Amniotic stem cell (primary cell): Measurements from ENCODE around the gene SLC24A4.

ENCODE experiments used
- DNase-seq: peaks from one replicate; lab custom pipeline; 2025; lab: John Stamatoyannopoulos, UW

SLC24A4 gene

DNA sequence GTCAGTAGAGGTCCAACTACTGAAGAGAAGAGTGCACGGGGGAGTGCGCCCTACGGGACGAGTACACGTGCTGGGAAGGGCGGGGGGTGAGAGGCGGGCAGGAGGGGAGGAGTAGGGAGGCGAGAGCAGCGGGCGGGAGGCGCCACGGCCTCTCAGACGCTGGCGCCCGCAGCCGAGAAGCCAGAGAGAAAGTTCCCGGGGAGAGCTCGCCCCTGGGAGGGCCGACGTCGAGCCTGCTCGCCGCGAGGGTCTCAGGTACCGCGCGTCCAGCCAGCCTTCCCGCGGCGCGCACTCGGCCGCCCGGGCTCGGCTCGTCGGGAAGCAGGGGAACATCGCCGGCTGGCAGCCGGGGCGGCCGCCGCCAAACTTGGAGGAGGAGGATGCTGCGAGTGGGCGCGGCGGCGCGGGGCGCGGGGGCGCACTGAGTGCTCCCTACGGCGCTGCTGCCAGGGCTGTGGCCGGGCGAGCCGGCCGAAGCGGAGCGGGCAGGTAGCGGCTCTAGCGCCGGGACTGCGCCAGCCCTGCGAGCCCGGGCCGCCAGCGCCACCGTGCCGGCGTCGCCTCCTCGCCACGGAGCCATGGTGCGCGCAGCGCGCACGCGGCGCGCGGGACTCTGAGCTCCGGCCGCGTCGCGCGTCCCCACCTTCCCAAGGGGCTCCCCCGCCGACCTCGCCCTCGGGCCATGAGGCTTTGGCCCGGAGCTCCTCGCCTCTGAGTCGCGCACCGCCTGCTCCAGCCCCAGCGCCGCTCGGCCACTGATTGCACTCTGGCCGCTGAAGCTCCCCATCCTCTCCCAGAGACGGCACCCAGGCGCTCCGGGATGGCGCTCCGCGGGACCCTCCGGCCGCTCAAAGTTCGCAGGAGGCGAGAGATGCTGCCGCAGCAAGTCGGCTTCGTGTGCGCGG is at the start of gene SLC24A4:
SLC24A4 (plus strand) TSS at position 155 of the 905 bp plus-strand sequence; CDS start at position 821, 666 bp downstream.
- DNase-seq: no peak

- DNase-seq: no peak
Observed at GRCh38 chr14:92273166-92273565, 49.8 kb upstream of the SLC24A4 start.

- no peak for DNase-seq
Observed at GRCh38 chr14:92274055-92274454, 48.9 kb upstream of the SLC24A4 start.

DNA sequence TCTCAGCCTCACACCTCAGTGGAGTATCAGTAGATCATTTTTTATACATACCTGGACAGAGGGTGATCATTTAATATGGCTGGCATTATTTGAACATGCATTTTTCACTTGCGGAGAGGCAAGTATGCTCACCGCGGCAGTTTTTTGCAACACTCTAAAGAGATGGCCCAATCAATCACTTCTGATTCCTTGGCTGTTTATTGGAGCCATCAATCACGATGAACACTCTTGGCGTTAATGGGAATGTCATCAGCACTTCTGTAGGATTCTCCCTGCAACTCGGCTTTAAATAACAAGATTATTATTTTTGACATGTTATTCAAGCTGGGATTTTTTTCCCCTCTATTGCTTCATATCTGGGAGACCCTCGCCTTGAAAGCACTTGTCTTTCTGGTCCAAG is 46.9 kb upstream of the SLC24A4 start:
- DNase-seq: no peak

- DNase-seq: no peak
Observed at GRCh38 chr14:92277031-92277430, 45.9 kb upstream of the SLC24A4 start.

GRCh38 chr14:92280554-92281262 is 42.3 kb upstream of the SLC24A4 start:
- no peak for DNase-seq

- DNase-seq: no peak
Observed at GRCh38 chr14:92282669-92283068, 40.3 kb upstream of the SLC24A4 start.

DNA sequence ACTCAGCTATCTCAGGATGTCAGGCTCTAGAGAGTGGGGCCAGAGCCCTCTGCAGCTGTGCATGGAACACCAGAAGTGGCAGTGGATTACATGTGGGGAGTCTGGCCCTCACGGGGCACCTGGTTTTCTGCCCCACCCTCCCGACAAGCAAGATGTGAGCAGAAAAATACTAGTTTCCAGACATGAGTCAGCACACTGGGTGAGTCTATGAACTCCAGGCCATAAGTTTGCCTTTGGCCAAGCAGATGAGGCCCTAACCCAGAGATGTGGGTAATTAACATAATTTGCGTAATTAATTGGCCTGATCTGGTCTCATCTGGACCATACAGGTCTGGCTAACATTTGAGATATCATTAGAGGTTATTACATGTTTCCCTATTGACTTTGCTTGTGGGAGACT is 37.7 kb upstream of the SLC24A4 start:
- DNase-seq: no peak

- DNase-seq: no peak
Observed at GRCh38 chr14:92287987-92288386, 35.0 kb upstream of the SLC24A4 start.

- DNase-seq: no peak
Observed at GRCh38 chr14:92288994-92289660, 33.8 kb upstream of the SLC24A4 start.

GRCh38 chr14:92292673-92293072 is 30.3 kb upstream of the SLC24A4 start:
- DNase-seq: no peak

- DNase-seq: no peak
Observed at GRCh38 chr14:92294506-92294905, 28.5 kb upstream of the SLC24A4 start.

DNA sequence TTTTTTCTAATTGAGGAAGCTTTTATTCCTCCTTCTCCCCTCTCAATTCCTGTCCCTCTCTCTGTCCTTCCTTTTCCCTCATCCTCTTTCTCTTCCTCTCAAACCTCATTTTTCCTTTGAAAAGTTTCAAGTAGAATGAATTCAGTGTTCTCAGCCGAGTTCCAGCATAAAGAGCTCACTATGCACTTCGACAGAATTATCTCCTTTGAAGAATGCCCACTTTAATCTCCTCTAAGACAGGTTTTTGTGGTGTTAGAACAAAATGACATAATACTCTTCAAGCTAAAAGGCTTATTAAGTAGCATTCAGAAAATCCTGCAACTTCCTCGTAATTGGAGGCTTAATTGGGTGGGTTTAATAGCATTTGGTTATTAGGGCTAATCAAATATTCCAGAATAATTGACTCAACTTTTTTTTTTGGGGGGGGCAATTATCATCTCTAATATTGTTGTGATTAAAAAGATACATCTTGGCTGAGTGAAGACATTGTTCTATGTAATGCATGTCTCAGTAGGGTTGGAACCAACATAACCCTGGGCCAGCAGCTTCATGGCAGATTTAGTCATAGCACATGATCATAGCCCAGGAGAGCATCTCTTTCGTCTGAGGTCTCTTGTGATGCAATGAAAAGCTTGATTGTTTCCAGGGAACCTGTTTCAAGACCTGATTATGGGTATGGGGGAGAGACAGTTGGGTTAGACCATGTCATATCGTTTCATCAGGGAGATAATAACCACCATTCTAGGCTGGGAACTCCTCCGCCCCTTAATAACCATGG is 25.0 kb upstream of the SLC24A4 start:
- DNase-seq: no peak

DNA sequence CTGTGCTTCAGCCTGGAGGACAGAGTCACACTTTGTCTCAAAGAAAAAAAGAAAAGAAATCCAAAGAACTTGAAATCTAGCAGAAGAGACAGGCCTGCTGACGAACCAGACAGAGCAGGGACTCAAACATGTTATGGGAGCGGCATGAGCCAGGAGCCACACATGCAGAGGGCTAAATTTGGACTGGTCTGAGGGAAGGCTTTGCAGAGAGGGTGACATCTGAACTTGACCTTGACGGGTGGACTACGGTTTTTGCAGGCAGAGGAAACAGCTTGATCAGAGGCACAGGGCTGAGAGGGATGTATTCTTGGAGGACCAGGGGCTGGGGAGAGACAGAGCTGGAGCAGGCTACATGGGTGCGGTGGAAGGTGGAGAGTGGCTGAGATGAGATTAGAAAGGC is 20.5 kb upstream of the SLC24A4 start:
- no peak for DNase-seq

DNA sequence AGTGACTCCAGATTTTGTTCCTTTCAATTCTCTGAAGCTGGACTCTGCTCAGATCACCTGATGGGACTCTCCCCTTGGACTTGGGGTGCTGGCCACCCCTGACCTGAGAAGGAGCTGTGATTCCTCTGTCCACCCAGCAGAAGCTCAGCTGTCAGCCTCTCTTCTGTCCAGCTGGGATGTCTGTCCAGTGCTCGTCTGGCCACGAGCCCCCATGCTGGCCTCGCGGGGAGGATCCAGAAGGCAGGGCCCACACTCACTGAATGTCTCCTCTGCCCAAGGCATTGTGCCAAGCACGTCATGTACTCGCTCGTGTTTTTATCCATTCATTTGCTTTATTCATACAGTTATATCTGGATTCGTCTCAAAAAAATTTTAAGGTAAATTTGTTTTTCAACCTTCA is 14.2 kb upstream of the SLC24A4 start:
- DNase-seq: no peak

- DNase-seq: no peak
Observed at GRCh38 chr14:92309968-92310530, 12.9 kb upstream of the SLC24A4 start.

GRCh38 chr14:92310776-92311375 is 12.1 kb upstream of the SLC24A4 start:
- DNase-seq: no peak

DNA sequence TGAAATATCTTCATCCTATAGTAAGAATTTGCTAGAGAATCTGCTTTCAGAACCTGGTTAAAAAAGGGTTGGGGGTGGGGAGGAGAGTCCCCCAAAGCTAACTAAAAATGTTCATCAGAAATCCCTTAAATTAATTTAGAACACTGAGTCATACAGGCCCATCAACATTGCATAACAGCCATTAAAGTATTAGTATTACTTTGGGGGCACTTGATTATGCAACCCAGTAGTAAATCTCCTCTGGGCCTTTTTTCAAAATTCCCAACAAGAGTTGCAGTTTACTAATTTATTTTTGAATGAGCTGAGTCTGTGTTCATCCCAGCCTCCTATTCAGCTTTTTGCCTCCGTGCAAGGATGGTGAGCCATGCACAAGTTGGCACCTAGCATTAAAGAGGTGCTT is 8.8 kb upstream of the SLC24A4 start:
- DNase-seq: no peak

DNA sequence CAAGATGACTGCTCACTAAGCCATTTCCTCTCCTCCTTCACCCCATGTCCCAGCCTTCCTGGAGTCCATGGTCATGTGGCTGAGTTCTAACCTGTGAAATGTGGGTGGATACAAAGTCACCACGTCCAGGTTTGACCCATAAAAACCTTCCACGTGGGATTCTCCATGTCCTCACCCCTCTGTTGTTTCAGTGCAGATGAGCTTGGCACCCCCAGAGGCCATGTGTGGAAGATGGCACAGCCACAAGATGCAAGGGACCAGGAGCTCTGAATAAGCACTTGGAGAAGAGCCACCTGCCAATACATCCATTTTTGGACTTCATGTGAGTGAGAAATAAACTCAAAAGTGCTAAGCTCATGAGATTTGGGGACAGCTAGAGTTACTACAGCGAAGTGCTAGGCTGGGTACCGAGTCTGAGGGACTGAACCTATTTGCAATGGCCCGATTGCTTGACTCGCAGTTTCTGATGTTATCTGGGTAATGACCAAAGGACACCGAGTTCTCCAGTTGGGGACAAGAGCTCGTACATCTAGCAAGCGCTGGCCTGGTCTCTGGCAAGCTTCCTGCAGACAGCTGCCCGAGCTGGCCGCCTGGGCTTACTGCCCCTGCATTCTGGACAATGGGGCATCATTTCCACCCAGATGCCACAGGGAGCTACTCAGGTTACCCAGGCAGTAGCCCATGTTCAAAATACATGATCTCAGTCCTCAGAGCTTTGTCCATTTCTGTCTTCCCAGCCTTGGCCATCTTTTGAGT is 7.7 kb upstream of the SLC24A4 start:
- no peak for DNase-seq

DNA sequence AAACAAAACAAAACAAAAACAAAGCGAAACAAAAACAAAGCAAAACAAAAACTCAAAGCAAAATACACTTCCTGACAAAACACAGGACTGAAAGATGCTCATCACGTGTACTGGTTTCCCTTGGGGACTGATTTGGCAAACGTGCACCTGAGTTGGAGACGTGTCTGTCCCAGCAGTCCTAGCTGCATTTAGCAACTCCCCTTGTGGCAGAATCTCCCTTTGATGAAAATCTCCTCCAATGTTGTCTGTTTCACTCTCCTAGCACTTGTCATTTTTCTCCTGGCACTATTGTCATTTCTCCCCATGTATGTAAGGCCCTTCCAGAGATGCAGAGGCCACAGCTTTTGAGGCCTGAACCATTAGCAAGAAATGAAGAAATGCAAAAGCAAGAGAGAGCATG is 6.8 kb upstream of the SLC24A4 start:
- no peak for DNase-seq
